Body of pancreas (tissue), 4 donors: ENCODE results near the gene TMEM115.

Experiments used
- POLR2A ChIP-seq, 3 donors: fragments of 450-650 bp; IDR thresholded peaks; one replicate each; pipeline ENCODE4 v1.6.1; 2016; ENCODE audit warnings: antibody characterized with exemption in 3 of 3, mild to moderate bottlenecking in 2 of 3
- TF ChIP-seq, protein P1 (sequence below), 7 experiments: fragments of 450-650 bp in 4 of 7; fragments of 200-600 bp in 3 of 7; sonication (generic) in 3 of 7; IDR thresholded peaks; one replicate each; pipeline ENCODE4 v1.5.1; 2016 to 2019; ENCODE audit warnings: antibody characterized with exemption in 7 of 7

DNA sequence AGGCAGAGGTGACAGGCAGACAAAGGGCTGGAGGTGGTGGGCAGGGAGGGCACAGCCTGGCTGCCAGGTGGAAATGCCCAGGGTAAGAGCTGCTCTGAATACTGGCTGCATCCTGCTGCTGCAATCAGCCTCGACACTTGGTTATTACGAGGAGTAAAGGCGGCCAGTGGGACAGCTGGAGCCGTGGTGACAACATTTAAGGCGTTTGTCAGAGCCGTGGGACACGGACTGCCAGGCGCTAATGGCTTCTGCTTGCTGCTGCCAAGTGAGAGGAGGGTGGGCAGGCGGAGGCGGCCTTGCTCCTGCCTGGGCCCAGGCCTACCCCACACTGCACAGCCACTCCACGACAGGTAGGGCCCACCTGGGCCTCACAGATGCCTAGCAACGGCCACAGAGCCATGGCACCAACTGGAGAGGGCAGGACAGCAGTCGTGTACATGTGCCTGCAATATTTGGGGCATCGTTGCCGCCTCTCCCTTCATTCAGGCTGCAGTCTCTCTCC is 49.2 kb upstream of the TMEM115 start:
- TF ChIP-seq POLR2A (IDR thresholded peaks at IDR 0.05): no peak
- TF ChIP-seq, protein P1, sequence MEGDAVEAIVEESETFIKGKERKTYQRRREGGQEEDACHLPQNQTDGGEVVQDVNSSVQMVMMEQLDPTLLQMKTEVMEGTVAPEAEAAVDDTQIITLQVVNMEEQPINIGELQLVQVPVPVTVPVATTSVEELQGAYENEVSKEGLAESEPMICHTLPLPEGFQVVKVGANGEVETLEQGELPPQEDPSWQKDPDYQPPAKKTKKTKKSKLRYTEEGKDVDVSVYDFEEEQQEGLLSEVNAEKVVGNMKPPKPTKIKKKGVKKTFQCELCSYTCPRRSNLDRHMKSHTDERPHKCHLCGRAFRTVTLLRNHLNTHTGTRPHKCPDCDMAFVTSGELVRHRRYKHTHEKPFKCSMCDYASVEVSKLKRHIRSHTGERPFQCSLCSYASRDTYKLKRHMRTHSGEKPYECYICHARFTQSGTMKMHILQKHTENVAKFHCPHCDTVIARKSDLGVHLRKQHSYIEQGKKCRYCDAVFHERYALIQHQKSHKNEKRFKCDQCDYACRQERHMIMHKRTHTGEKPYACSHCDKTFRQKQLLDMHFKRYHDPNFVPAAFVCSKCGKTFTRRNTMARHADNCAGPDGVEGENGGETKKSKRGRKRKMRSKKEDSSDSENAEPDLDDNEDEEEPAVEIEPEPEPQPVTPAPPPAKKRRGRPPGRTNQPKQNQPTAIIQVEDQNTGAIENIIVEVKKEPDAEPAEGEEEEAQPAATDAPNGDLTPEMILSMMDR (IDR thresholded peaks at IDR 0.05): no peak
